GM12878 (cell line): ENCODE measurements around the gene SLC5A10. TPM values are rescaled to one million over a fixed set of nuclear protein-coding genes. Genes with fewer than 3 reads are reported as not detected.
A peak's percentile ranks its signal among the peaks of the same experiment; 100 is the strongest.
"Not testable (repeated sequence)": the region's sequence is repeated elsewhere in the genome, so short reads cannot be mapped to it uniquely, and the experiment has no call there.

Source experiments
- ATAC-seq: fragments of 200-7000 bp; cut with Tn5 transposase; 3 replicates; pipeline ENCODE4 v1.9.1; 2020; ENCODE audit warnings: mild to moderate bottlenecking, moderate library complexity
- BruUV-seq: library from RNA; stranded (reverse); fragments of 400-500 nt; replicated peaks from 2 replicates; lab custom pipeline; 2021; lab: Mats Ljungman, UMichigan
- CTCF ChIA-PET: fragments of 300-600 bp; sonication (Branson Sonifier 250); formaldehyde crosslinking; extraction: SDS; loops from one replicate; lab custom pipeline; 2021; ENCODE audit warnings: inconsistent platforms; lab: Yijun Ruan, JAX
- POLR2A ChIA-PET: fragments of 350-600 bp; formaldehyde crosslinking; extraction: SDS; loops from one replicate; lab custom pipeline; 2021; ENCODE audit warnings: inconsistent platforms; lab: Charles Lee
- RAD21 ChIA-PET: fragments of 300-600 bp; sonication (Branson Sonifier 250); formaldehyde crosslinking; loops from one replicate; lab custom pipeline; 2023; ENCODE audit warnings: antibody characterized with exemption; ENCODE audit not compliant: unreplicated experiment; lab: Charles Lee
- SMC1A ChIA-PET: fragments of 300-600 bp; sonication (Branson Sonifier 250); formaldehyde crosslinking; loops from one replicate; lab custom pipeline; 2023; ENCODE audit not compliant: unreplicated experiment, uncharacterized antibody; lab: Charles Lee
- DNase-seq: peaks from one replicate; pipeline ENCODE4 v3.0.0-alpha.2; 2011; ENCODE audit warnings: low read depth, low spot score
- FAIRE-seq: peaks from 3 replicates; lab custom pipeline; 2011; peaks lifted over from hg19 to GRCh38; lab: Jason Lieb, UNC
- H2AFZ ChIP-seq: 2 replicates; pipeline ENCODE4 v1.6.0; 2011; ENCODE audit warnings: low read depth, low read length, control low read depth; ENCODE audit not compliant: control insufficient read depth
- H3K27ac ChIP-seq: 2 replicates; pipeline ENCODE4 v1.5.1; 2011; ENCODE audit warnings: control low read depth; ENCODE audit not compliant: control insufficient read depth, insufficient read depth
- H3K27me3 ChIP-seq, 2 experiments: replicated peaks in 1 of 2; 2 replicates each; pipeline versions ENCODE4 v1.6.0 to v1.6.1; 2011; ENCODE audit warnings: low read length in 1 of 2; ENCODE audit not compliant: control insufficient read depth in 2 of 2, insufficient read depth in 2 of 2
- H3K36me3 ChIP-seq, 2 experiments: 2 replicates each; pipeline ENCODE4 v1.5.1; 2011; ENCODE audit warnings: low read length in 1 of 2; ENCODE audit not compliant: control insufficient read depth in 2 of 2, insufficient read depth in 2 of 2
- H3K4me1 ChIP-seq: 2 replicates; pipeline ENCODE4 v1.6.1; 2011; ENCODE audit warnings: mild to moderate bottlenecking, low read length, moderate library complexity, mixed read lengths; ENCODE audit not compliant: control insufficient read depth, insufficient read depth
- H3K4me2 ChIP-seq: 2 replicates; pipeline ENCODE4 v1.6.0; 2011; ENCODE audit warnings: control low read depth; ENCODE audit not compliant: control insufficient read depth, insufficient read depth
- H3K4me3 ChIP-seq: fragments of 200-600 bp; sonication (generic); 2 replicates; pipeline ENCODE4 v1.5.1; 2016
- H3K79me2 ChIP-seq: 2 replicates; pipeline ENCODE4 v1.6.0; 2011; ENCODE audit warnings: low read length; ENCODE audit not compliant: control insufficient read depth, insufficient read depth
- H3K9ac ChIP-seq: 2 replicates; pipeline ENCODE4 v1.8.0; 2011; ENCODE audit warnings: low read length, control low read depth, mixed read lengths; ENCODE audit not compliant: control insufficient read depth, insufficient read depth
- H3K9me3 ChIP-seq: replicated peaks from 3 replicates; pipeline ENCODE4 v1.5.1; 2011; ENCODE audit warnings: mild to moderate bottlenecking, low read length; ENCODE audit not compliant: control insufficient read depth, insufficient read depth
- H4K20me1 ChIP-seq: 2 replicates; pipeline ENCODE4 v1.6.0; 2011; ENCODE audit not compliant: control insufficient read depth, insufficient read depth
- WGBS: methylation state at CpG from one replicate; pipeline ENCODE4 v1.1.6; 2016; ENCODE audit warnings: low lambda C conversion rate; ENCODE audit not compliant: insufficient replicate concordance, insufficient coverage; ENCODE audit errors: missing lambda C conversion rate; 5-methylcytosine and 5-hydroxymethylcytosine counted together
- in situ Hi-C: fragments of 300-500 bp; cut with MboI; formaldehyde crosslinking; loops from 9 replicates; pipeline ENCODE4 v1.14.3; 2018; ENCODE audit warnings: mixed read lengths
- intact Hi-C: fragments of 100-400 bp; cut with micrococcal nuclease; formaldehyde crosslinking; loops from one replicate; pipeline ENCODE4 v1.14.2; 2022; ENCODE audit not compliant: unreplicated experiment
- polyA plus RNA-seq, 11 experiments: library from polyadenylated mRNA; depleted of rRNA in 4 of 11; unstranded in 6 of 11; stranded (reverse) in 5 of 11; fragments of >200 nt; fragmentation: Nextera tagmentation in 4 of 11; fragmentation: Illumina TruSeq in 1 of 11; extraction: Ambion mirVana in 4 of 11; extraction: Trizol in 1 of 11; gene quantifications; 1 replicate in 1 of 11; 2 replicates in 10 of 11; pipeline versions ENCODE4 v1.2.1 to v1.2.3, GENCODE V29; 2011 to 2016; ENCODE audit warnings: inconsistent platforms in 2 of 11, missing spikeins in 2 of 11, low read depth in 1 of 11
- total RNA-seq, 4 experiments: library from RNA; depleted of rRNA in 3 of 4; stranded (reverse); fragments of >200 nt in 3 of 4; fragmentation: Illumina TruSeq in 1 of 4; extraction: Trizol in 1 of 4; gene quantifications; 2 replicates each; pipeline versions ENCODE4 v1.2.1 to v1.2.3, GENCODE V29; 2013 to 2021

Gene SLC5A10
- total and polyA plus RNA-seq, 10 of the 15 experiments (the other 5 are each of a cell fraction or from before 2014, with no cell fraction given) = under 0.01 to 0.18 (median 0.07) TPM; not detected in 4

DNA sequence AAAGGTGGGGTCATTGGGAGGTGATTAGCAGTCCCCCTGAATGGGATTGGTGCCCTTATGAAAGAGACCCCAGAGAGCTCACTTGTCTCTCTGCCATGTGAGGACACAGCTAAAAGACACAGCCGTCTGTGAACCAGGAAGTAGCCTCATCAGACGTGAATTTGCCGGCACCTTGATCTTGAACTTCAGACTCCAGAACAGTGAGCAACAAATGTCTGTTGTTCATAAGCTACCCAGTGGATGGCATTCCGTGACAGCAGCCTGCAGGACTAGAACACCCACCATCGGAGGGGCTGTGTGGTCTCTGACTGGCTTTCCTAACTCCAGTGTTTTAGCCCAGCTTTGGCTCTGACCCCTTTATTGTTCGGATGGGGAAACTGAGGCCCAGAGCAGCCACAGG lies 85.6 kb downstream of the SLC5A10 start:
- TSS peak; percentile 75 for BruUV-seq
- in situ Hi-C loops, H3K4me3 ChIP-seq, POLR2A ChIA-PET, H3K4me1 ChIP-seq, H3K9me3 ChIP-seq, DNase-seq, H3K36me3 ChIP-seq, intact Hi-C loops, H3K27me3 ChIP-seq, RAD21 ChIA-PET, H3K4me2 ChIP-seq, H3K79me2 ChIP-seq, CTCF ChIA-PET, H3K9ac ChIP-seq, ATAC-seq, SMC1A ChIA-PET, H4K20me1 ChIP-seq, H2AFZ ChIP-seq: not testable (repeated sequence)
- WGBS = no CpG with 5 or more reads among the region's 6 CpGs
- FAIRE-seq = peak; percentile 83
- peak overlapping the region; percentile 61 for H3K27ac ChIP-seq

DNA sequence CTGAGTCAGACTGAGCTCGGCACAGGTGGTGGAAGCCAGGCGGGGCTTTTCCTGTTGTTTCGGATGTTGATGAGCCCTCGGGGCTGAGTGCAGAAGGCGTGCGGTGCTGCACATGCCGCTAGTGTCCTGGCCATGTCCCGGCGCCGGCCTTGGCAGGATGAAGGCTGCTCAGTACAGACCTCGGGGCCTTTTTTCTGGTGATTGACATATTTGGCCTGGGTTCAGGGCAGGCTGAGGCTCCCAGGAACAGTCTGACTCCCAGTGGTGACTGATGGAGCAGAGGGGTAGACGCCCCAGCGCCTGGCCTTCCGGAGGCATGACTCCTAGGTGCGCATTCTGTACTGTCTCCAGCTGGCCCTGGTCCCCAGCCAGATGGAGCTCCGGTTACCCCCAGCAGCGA lies 86.0 kb downstream of the SLC5A10 start:
- H3K4me1 ChIP-seq, SMC1A ChIA-PET, H3K9me3 ChIP-seq, CTCF ChIA-PET, H3K4me2 ChIP-seq, H3K27me3 ChIP-seq, POLR2A ChIA-PET, in situ Hi-C loops, FAIRE-seq, H2AFZ ChIP-seq, H4K20me1 ChIP-seq, H3K4me3 ChIP-seq, RAD21 ChIA-PET, intact Hi-C loops, H3K27ac ChIP-seq, H3K36me3 ChIP-seq, DNase-seq, H3K79me2 ChIP-seq, H3K9ac ChIP-seq, BruUV-seq: not testable (repeated sequence)
- no CpG with 5 or more reads among the region's 17 CpGs for WGBS
- ATAC-seq = peak; percentile 30

DNA sequence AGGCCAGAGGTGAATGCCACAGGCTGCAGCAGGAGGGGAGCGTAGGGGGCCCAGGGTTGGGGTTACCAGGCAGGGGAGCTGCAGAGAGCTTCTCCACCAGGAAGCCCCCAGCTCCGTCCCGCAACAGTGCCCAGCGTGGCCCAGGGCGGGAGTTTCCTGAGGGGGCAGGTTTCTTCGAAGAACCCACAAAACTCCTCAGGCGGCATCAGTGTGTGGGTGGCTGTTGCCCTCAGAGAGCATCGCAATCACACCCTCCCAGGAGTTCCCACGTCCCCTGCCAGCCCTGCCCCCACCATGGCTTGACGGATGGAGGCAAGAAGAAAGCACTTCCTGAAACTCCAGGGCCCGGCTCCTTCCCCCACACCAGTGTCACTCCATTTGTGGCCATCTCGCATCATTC lies 86.8 kb downstream of the SLC5A10 start:
- H3K4me1 ChIP-seq, H3K27ac ChIP-seq, H3K4me3 ChIP-seq, BruUV-seq, SMC1A ChIA-PET, H3K9ac ChIP-seq, FAIRE-seq, CTCF ChIA-PET, H3K4me2 ChIP-seq, intact Hi-C loops, H3K9me3 ChIP-seq, RAD21 ChIA-PET, H3K36me3 ChIP-seq, H2AFZ ChIP-seq, DNase-seq, H3K27me3 ChIP-seq, H3K79me2 ChIP-seq, in situ Hi-C loops, POLR2A ChIA-PET, H4K20me1 ChIP-seq: not testable (repeated sequence)
- WGBS = no CpG with 5 or more reads among the region's 12 CpGs
- ATAC-seq = peak; percentile 47

DNA sequence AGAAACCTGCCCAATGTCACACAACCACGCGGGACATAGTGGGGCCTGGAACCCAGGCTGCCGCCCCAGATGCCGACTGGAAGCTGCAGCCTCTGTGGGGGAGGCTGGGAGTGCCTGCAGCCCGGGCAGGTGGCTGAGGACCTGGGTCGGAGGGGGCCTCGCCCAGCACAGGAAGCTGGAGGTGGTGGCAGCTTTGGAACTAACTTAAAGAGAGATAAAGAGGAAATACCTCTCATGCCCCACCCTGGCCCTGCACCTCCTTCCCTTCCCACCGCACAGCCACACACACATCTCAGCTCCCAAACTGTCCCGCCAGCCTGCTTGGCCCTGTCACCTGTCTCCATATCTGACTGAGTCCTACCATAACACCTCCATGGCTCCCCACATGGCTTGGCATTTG lies 88.4 kb downstream of the SLC5A10 start:
- H3K36me3 ChIP-seq, H3K4me1 ChIP-seq, POLR2A ChIA-PET, H3K9ac ChIP-seq, SMC1A ChIA-PET, RAD21 ChIA-PET, H3K79me2 ChIP-seq, H3K27ac ChIP-seq, H2AFZ ChIP-seq, CTCF ChIA-PET, H3K4me2 ChIP-seq, in situ Hi-C loops, FAIRE-seq, DNase-seq, H3K4me3 ChIP-seq, H3K27me3 ChIP-seq, ATAC-seq, H3K9me3 ChIP-seq, H4K20me1 ChIP-seq, intact Hi-C loops, BruUV-seq: not testable (repeated sequence)
- WGBS = no CpG with 5 or more reads among the region's 9 CpGs
